Measurements from ENCODE around the gene CCDC184. TPM values are rescaled to one million over a fixed set of nuclear protein-coding genes. Genes with fewer than 3 reads are reported as not detected.
"Not testable (repeated sequence)": the region's sequence is repeated elsewhere in the genome, so short reads cannot be mapped to it uniquely, and the experiment has no call there.

Gene CCDC184
- total RNA-seq, 2 experiments from 2014 or later = 0.25 to 0.37 TPM

DNA sequence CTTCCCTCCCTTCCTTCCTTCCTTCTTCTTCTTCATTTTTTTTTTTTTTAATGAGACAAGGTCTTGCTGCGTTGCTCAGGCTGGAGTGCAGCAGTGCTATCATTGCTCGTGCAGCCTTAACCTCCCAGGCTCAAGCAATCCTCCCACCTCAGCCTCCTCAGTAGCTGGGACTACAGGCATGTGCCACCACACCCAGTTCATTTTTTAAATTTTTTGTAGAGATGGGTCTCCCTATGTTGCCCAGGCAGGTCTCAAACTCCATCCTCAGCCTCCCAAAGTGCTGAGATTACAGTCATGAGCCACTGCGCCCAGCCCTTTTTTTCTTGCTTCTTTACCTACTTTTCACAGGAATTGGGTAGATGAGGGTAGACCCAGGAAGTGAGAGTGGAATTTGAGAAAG, 18.1 kb downstream of the CCDC184 start:
- peaks cover 28% of the 10 kb centered on the region for H3K4me1 Mint-ChIP-seq
- DNase-seq (no peak), ATAC-seq (no peak)
- intact Hi-C loops (cut with DNase I, micrococcal nuclease) = no loop called here
- H3K27me3 Mint-ChIP-seq = no peaks in the 10 kb centered on the region
- ChIA-PET POLR2A (no interaction called here), CTCF (interaction anchor here (0.7 to 4.5 kb wide), 4 partner anchors 12 to 416 kb away, joined by 3 to 33 read pairs (median 11); no protein-coding TSS in a partner anchor)
- peaks cover 21% of the 10 kb centered on the region for H3K9me3 Mint-ChIP-seq (ENCODE audit: low read depth)
- no peak overlapping the region for H3K4me3 Mint-ChIP-seq
- peaks cover 57% of the 10 kb centered on the region for H3K36me3 Mint-ChIP-seq (ENCODE audit: low read depth)
- H3K27ac Mint-ChIP-seq = peak overlapping the region; percentile 6

DNA sequence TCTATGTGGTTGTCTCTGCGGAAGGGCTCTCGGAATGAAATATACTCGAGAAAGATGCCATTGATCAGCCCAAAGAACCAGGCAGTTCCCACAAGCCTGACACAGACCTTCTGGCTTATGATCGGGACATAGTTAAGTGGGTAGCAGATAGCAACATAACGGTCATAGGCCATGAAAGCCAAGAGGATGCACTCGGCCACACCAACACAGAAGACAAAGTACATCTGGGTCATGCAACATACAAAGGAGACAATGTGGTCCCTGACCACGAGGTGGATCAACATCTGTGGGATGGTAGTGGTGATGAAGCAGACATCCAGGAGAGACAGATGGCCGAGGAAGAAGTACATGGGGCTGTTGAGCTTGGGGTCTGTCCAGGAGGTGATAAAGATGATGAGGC, 19.3 kb downstream of the CCDC184 start:
- Mint-ChIP-seq H3K27me3 (no peaks in the 10 kb centered on the region), H3K9me3 (ENCODE audit: low read depth) (peaks cover 30% of the 10 kb centered on the region), H3K36me3 (ENCODE audit: low read depth) (peaks cover 63% of the 10 kb centered on the region), H3K4me1 (peaks cover 22% of the 10 kb centered on the region), H3K27ac (no peak overlapping the region), H3K4me3 (no peak overlapping the region)
- POLR2A ChIA-PET = no interaction called here
- ATAC-seq = no peak
- CTCF ChIA-PET = no interaction called here
- DNase-seq = no peak
- intact Hi-C loops (cut with DNase I, micrococcal nuclease) = no loop called here

DNA sequence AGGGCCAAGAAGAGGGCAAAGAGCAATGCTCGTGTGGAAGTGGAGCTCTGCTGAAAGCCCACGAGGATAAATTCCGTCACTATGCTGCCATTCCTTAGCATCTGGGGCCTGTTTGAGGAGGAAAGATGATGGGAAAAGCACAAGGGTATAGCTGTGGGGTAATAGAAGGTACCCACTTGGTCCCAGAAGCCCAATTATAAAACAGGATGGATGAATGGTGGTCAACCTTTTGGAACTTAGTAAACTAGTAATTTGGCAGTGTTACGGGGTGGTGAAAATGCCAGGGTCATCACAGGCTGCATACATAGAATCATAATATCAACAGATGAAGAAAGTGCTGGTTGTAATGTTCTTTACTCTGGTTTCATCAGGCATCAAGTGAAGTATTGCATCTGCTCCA, 19.7 kb downstream of the CCDC184 start, which contains the start of gene OR10AD1:
Gene OR10AD1, minus strand, starts transcription at position 101 of the 400 bp plus-strand sequence. Its CDS starts 0 bp downstream, at position 101.
- intact Hi-C loops (cut with DNase I, micrococcal nuclease) = no loop called here
- no peaks in the 10 kb centered on the region for H3K27me3 Mint-ChIP-seq
- no peak within 1 kb of the TSS for H3K27ac Mint-ChIP-seq
- H3K4me1 Mint-ChIP-seq = peaks cover 22% of the 10 kb centered on the region
- ATAC-seq (no peak), DNase-seq (no peak)
- H3K4me3 Mint-ChIP-seq = no peak within 1 kb of the TSS
- ChIA-PET POLR2A (no interaction called here), CTCF (interaction anchor here (0.5 to 0.7 kb wide), 3 partner anchors 20 to 187 kb away, joined by 3 to 4 read pairs (median 3); no protein-coding TSS in a partner anchor)
- H3K36me3 Mint-ChIP-seq (ENCODE audit: low read depth) = peaks cover 63% of the 10 kb centered on the region
- peaks cover 30% of the 10 kb centered on the region for H3K9me3 Mint-ChIP-seq (ENCODE audit: low read depth)

DNA sequence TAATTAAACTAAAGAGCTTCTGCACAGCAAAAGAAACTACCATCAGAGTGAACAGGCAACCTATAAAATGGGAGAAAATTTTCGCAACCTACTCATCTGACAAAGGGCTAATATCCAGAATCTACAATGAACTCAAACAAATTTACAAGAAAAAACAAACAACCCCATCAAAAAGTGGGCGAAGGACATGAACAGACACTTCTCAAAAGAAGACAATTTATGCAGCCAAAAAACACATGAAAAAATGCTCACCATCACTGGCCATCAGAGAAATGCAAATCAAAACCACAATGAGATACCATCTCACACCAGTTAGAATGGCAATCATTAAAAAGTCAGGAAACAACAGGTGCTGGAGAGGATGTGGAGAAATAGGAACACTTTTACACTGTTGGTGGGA, 26.1 kb downstream of the CCDC184 start:
- POLR2A ChIA-PET; H3K27ac Mint-ChIP-seq; H3K4me1 Mint-ChIP-seq; intact Hi-C loops (cut with DNase I, micrococcal nuclease); H3K4me3 Mint-ChIP-seq; H3K27me3 Mint-ChIP-seq; ATAC-seq; DNase-seq; CTCF ChIA-PET: not testable (repeated sequence)
- Mint-ChIP-seq H3K36me3 (ENCODE audit: low read depth) (peaks cover 19% of the 10 kb centered on the region), H3K9me3 (ENCODE audit: low read depth) (peaks cover 20% of the 10 kb centered on the region)

DNA sequence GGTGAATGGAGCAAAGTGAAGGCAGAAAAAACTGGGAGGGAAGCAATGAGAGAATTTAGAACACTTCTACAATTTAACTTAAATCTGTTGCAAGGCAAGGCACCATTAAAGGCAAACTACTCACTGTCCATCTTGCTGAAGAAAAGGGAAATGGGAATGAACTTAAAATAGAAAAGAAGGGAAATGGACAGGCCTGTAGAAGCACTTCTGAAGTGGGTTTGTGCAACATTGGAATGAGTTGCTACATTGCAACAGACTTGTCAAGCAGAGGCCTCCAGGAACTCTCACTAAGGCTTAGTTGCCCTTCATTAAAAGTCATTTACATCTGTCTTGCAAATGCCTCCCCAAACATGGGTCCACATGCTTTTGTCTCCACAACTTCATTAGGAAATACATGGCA, 33.3 kb downstream of the CCDC184 start:
- ATAC-seq (no peak), DNase-seq (no peak)
- H3K36me3 Mint-ChIP-seq (ENCODE audit: low read depth) = no peaks in the 10 kb centered on the region
- H3K9me3 Mint-ChIP-seq (ENCODE audit: low read depth) = no peaks in the 10 kb centered on the region
- peaks cover 7% of the 10 kb centered on the region for H3K4me1 Mint-ChIP-seq
- no peak overlapping the region for H3K4me3 Mint-ChIP-seq
- CTCF ChIA-PET = no interaction called here
- POLR2A ChIA-PET = no interaction called here
- H3K27ac Mint-ChIP-seq = no peak overlapping the region
- H3K27me3 Mint-ChIP-seq = peaks cover 6% of the 10 kb centered on the region
- intact Hi-C loops (cut with DNase I, micrococcal nuclease) = no loop called here

DNA sequence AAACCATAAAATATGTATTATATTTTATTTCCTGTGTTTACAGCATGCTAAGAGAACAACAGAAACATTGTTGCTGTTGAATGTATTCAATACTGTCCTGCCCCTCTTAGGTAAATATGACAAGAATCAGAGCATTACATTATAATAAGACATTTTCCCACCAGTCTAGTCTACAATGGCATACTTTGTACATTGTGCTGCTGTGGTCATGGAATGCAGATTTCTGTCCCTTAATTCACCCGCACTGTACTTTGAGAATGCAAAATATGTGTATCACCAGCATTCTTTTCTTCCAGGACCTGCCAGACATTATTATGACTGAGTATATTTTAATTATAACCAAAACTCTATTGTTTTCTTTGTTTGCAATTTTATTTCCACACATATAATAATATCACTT, 36.2 kb downstream of the CCDC184 start:
- POLR2A ChIA-PET = no interaction called here
- intact Hi-C loops (cut with DNase I, micrococcal nuclease) = no loop called here
- Mint-ChIP-seq H3K9me3 (ENCODE audit: low read depth) (no peaks in the 10 kb centered on the region), H3K36me3 (ENCODE audit: low read depth) (no peaks in the 10 kb centered on the region), H3K27ac (no peak overlapping the region), H3K27me3 (peaks cover 3% of the 10 kb centered on the region), H3K4me1 (no peaks in the 10 kb centered on the region), H3K4me3 (no peak overlapping the region)
- ATAC-seq (no peak), DNase-seq (no peak)
- CTCF ChIA-PET = no interaction called here

DNA sequence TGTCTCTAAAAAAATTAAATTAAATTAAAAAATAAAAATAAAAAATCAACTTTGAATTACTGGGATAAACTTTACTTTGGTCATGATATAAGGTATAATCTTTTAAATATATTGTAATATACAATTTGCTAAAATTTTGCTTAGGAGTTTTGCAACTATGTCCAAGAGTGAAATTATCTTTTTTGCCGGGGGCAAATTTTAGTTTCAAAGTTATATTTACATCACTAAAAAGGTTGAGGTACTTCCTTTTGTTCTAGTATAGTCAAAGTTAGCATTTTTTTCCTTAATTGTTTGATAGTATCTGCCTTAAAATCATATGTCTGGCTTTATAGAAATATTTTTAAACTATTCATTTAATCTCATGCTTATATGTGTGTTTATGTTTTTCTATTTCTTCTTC, 37.3 kb downstream of the CCDC184 start:
- H3K27ac Mint-ChIP-seq = no peak overlapping the region
- H3K4me1 Mint-ChIP-seq = no peaks in the 10 kb centered on the region
- no peak for ATAC-seq
- DNase-seq = no peak
- ChIA-PET CTCF (interaction anchor here (0.9 kb wide), 1 partner anchor 82 kb away, joined by 3 read pairs; no protein-coding TSS in a partner anchor), POLR2A (no interaction called here)
- no peak overlapping the region for H3K4me3 Mint-ChIP-seq
- H3K27me3 Mint-ChIP-seq = peaks cover 4% of the 10 kb centered on the region
- intact Hi-C loops (cut with DNase I, micrococcal nuclease) = no loop called here
- no peaks in the 10 kb centered on the region for H3K9me3 Mint-ChIP-seq (ENCODE audit: low read depth)
- H3K36me3 Mint-ChIP-seq (ENCODE audit: low read depth) = no peaks in the 10 kb centered on the region

DNA sequence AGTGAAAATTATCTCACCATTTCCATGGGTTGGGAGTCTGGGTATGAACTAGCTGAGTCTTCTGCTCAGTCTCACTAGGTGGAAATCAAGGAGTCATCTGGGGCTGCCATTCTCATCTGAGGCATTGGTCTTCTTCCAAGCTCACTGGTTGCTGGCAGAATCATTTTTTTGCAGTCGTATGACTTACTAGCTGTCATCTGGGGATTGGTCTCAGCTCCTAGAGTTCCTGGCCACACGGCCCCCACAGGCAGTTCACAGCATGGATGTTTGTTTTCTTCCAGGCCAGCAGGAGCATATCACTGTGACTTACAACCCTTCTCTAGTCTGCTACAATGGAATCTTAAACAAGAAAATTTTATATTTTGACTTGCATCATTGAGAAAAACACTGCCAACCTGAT, 38.2 kb downstream of the CCDC184 start:
- peaks cover 6% of the 10 kb centered on the region for H3K27me3 Mint-ChIP-seq
- H3K4me3 Mint-ChIP-seq = no peak overlapping the region
- ATAC-seq (no peak), DNase-seq (no peak)
- H3K27ac Mint-ChIP-seq = no peak overlapping the region
- ChIA-PET CTCF (interaction anchor here (0.8 to 1.3 kb wide), 5 partner anchors 9 to 234 kb away, joined by 3 to 6 read pairs (median 3); no protein-coding TSS in a partner anchor), POLR2A (interaction anchor here (0.7 kb wide), 1 partner anchor 115 kb away, joined by 3 read pairs; no protein-coding TSS in a partner anchor)
- intact Hi-C loops (cut with DNase I, micrococcal nuclease) = no loop called here
- H3K9me3 Mint-ChIP-seq (ENCODE audit: low read depth) = no peaks in the 10 kb centered on the region
- H3K4me1 Mint-ChIP-seq = no peaks in the 10 kb centered on the region
- H3K36me3 Mint-ChIP-seq (ENCODE audit: low read depth) = no peaks in the 10 kb centered on the region

DNA sequence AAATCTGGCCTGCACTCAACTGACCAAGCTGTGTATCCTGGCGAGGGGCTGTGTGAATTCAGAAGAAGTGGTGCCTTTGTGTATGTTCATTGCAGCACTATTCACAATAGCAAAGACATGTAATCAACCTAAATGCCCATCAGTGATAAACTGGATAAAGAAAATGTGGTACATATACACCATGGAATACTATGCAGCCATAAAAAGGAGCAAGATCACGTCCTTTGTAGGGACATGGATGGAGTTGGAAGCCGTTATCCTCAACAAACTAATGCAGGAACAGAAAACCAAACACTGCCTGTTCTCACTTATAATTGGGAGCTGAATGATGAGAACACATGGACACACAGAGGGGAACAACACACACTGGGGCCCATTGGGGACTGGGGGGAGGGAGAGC, 41.1 kb downstream of the CCDC184 start:
- H3K4me1 Mint-ChIP-seq; intact Hi-C loops (cut with DNase I, micrococcal nuclease); ATAC-seq; H3K27ac Mint-ChIP-seq; H3K36me3 Mint-ChIP-seq (ENCODE audit: low read depth); H3K9me3 Mint-ChIP-seq (ENCODE audit: low read depth); DNase-seq; POLR2A ChIA-PET; H3K4me3 Mint-ChIP-seq: not testable (repeated sequence)
- peaks cover 23% of the 10 kb centered on the region for H3K27me3 Mint-ChIP-seq
- CTCF ChIA-PET = interaction anchor here (0.5 kb wide), 1 partner anchor 68 kb away, joined by 4 read pairs; no protein-coding TSS in a partner anchor

DNA sequence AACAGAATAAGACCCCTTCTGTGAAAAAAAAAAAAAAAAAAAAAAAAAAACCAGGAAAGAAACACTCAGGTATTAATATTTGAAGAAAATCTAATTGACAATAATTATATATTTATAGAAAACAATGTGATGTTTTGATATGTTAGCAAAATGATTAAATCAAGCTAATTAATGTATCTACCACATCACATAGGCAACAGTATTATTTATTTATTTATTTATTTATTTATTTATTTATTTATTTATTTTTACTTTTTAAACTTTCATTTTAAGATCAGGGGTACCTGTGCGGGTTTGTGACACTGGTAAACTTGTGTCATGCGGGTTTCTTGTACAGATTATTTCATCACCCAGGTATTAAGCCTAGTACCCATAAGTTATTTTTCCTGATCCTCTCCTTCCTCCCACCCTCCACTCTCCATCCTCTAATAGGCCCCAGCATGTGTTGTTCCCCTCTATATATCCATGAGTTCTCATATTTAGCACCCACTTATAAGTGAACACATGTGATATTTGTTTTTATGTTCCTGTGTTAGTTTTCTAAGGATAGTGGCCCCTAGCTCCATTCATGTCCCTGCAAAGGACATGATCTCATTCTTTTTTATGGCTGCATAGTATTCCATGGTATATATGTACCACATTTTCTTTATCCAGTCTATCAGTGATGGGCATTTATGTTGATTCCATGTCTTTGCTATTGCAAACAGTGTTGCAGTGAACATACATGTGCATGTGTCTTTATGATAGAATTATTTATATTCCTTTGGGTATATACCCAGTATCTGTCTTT, 47.9 kb downstream of the CCDC184 start:
- peaks cover 20% of the 10 kb centered on the region for H3K27me3 Mint-ChIP-seq
- H3K4me1 Mint-ChIP-seq; ATAC-seq; H3K36me3 Mint-ChIP-seq (ENCODE audit: low read depth); DNase-seq; H3K9me3 Mint-ChIP-seq (ENCODE audit: low read depth); H3K27ac Mint-ChIP-seq; H3K4me3 Mint-ChIP-seq; intact Hi-C loops (cut with DNase I, micrococcal nuclease); POLR2A ChIA-PET: not testable (repeated sequence)
- CTCF ChIA-PET = interaction anchor here (0.7 to 1.1 kb wide), 3 partner anchors 31 to 464 kb away, joined by 4 to 5 read pairs (median 5); no protein-coding TSS in a partner anchor
